SK-N-SH (cell line): ENCODE results near the gene BCO1. TPM values are rescaled to one million over a fixed set of nuclear protein-coding genes. Genes with fewer than 3 reads are reported as not detected.

Experiments used
- CTCF ChIA-PET: fragments of 300-600, 350-600 bp; formaldehyde crosslinking; extraction: SDS; loops from one replicate; lab custom pipeline; 2021; lab: Yijun Ruan, JAX
- POLR2A ChIA-PET: fragments of 350-600 bp; sonication (Branson Sonifier 250); formaldehyde crosslinking; extraction: SDS; loops from one replicate; lab custom pipeline; 2020; ENCODE audit warnings: antibody characterized with exemption, inconsistent platforms; lab: Yijun Ruan, JAX
- DNase-seq: peaks from one replicate; pipeline ENCODE4 v3.0.0; 2012
- H2AFZ ChIP-seq: fragments of 200-600 bp; sonication (generic); 2 replicates; pipeline ENCODE4 v1.8.1; 2016; ENCODE audit warnings: antibody characterized with exemption, mild to moderate bottlenecking, low read depth
- H3F3A ChIP-seq: fragments of 200-600 bp; sonication (generic); replicated peaks from 2 replicates; pipeline ENCODE3; 2016; ENCODE audit warnings: antibody characterized with exemption, mild to moderate bottlenecking; ENCODE audit not compliant: insufficient read depth
- H3K27ac ChIP-seq, 2 experiments: fragments of 200-500 bp in 1 of 2; fragments of 200-600 bp in 1 of 2; sonication (Bioruptor generic) in 1 of 2; sonication (generic), shearing (Covaris generic) in 1 of 2; 2 replicates each; pipeline versions ENCODE4 v1.5.1 to v1.6.1; 2014 to 2016; ENCODE audit warnings: low read depth in 2 of 2, inconsistent platforms in 1 of 2, low read length in 1 of 2, mild to moderate bottlenecking in 1 of 2, mixed read lengths in 1 of 2
- H3K27me3 ChIP-seq: fragments of 200-600 bp; sonication (generic), shearing (Covaris generic); 2 replicates; pipeline ENCODE4 v1.6.1; 2016; ENCODE audit warnings: mixed run types; ENCODE audit not compliant: insufficient read depth
- H3K36me3 ChIP-seq, 2 experiments: fragments of 200-500 bp in 1 of 2; fragments of 200-600 bp in 1 of 2; sonication (Bioruptor generic) in 1 of 2; sonication (generic) in 1 of 2; replicated peaks in 1 of 2; 2 replicates each; pipeline versions ENCODE3 to v1.5.1; 2014 to 2016; ENCODE audit warnings: low read length in 1 of 2, mild to moderate bottlenecking in 1 of 2; ENCODE audit not compliant: insufficient read depth in 2 of 2, control insufficient read depth in 1 of 2
- H3K4me1 ChIP-seq, 2 experiments: fragments of 200-500 bp in 1 of 2; fragments of 200-600 bp in 1 of 2; sonication (Bioruptor generic) in 1 of 2; sonication (generic), shearing (Covaris generic) in 1 of 2; 2 replicates each; pipeline versions ENCODE4 v1.5.1 to v1.6.1; 2014 to 2016; ENCODE audit warnings: low read depth in 1 of 2, low read length in 1 of 2, mixed run types in 1 of 2; ENCODE audit not compliant: insufficient read depth in 2 of 2, control insufficient read depth in 1 of 2
- H3K4me2 ChIP-seq: fragments of 200-600 bp; sonication (generic), shearing (Covaris generic); 2 replicates; pipeline ENCODE4 v1.6.1; 2017; ENCODE audit warnings: mixed run types
- H3K4me3 ChIP-seq, 2 experiments: fragments of 200-500 bp in 1 of 2; fragments of 200-600 bp in 1 of 2; sonication (Bioruptor generic) in 1 of 2; sonication (generic), shearing (Covaris generic) in 1 of 2; 2 replicates each; pipeline versions ENCODE4 v1.5.1 to v1.8.1; 2014 to 2016; ENCODE audit warnings: low read depth in 2 of 2, inconsistent platforms in 1 of 2, low read length in 1 of 2, mild to moderate bottlenecking in 1 of 2, mixed read lengths in 1 of 2, moderate library complexity in 1 of 2
- H3K79me2 ChIP-seq: fragments of 200-600 bp; sonication (generic); 2 replicates; pipeline ENCODE4 v1.8.1; 2017; ENCODE audit warnings: mild to moderate bottlenecking; ENCODE audit not compliant: insufficient read depth
- H3K9ac ChIP-seq: fragments of 200-600 bp; sonication (generic); 2 replicates; pipeline ENCODE4 v1.6.1; 2017; ENCODE audit warnings: mixed run types
- H3K9me2 ChIP-seq: fragments of 200-600 bp; sonication (generic); 2 replicates; pipeline ENCODE4 v1.6.1; 2017; ENCODE audit warnings: mixed run types
- H3K9me3 ChIP-seq: fragments of 200-600 bp; sonication (generic); 2 replicates; pipeline ENCODE4 v1.6.1; 2017; ENCODE audit warnings: mixed run types, mild to moderate bottlenecking, moderate library complexity
- H4K20me1 ChIP-seq: fragments of 200-600 bp; sonication (generic); 2 replicates; pipeline ENCODE4 v1.6.1; 2017; ENCODE audit warnings: mild to moderate bottlenecking, mixed run types; ENCODE audit not compliant: insufficient read depth
- ELF1 ChIP-seq: IDR thresholded peaks from 2 replicates; pipeline ENCODE4 v1.4.0; 2012
- EZH2phosphoT487 ChIP-seq: fragments of 200-600 bp; sonication (generic); IDR thresholded peaks from 2 replicates; pipeline ENCODE4 v1.6.1; 2017; ENCODE audit warnings: low read depth, mixed run types, mild to moderate bottlenecking, antibody characterized with exemption, moderate library complexity, borderline replicate concordance
- FOXM1 ChIP-seq: IDR thresholded peaks from 2 replicates; pipeline ENCODE4 v1.4.0; 2012; ENCODE audit warnings: low read depth, mild to moderate bottlenecking
- GABPA ChIP-seq: IDR thresholded peaks from 2 replicates; pipeline ENCODE4 v1.4.0; 2012; ENCODE audit warnings: low read depth, mild to moderate bottlenecking
- RCOR1 ChIP-seq: fragments of 150-350 bp; IDR thresholded peaks from 2 replicates; pipeline ENCODE4 v1.6.1; 2017; ENCODE audit warnings: antibody characterized with exemption, low read length
- RFX5 ChIP-seq: IDR thresholded peaks from 2 replicates; pipeline ENCODE4 v1.6.1; 2012; ENCODE audit warnings: mild to moderate bottlenecking, improper control_type of control experiment, low read length
- RXRA ChIP-seq: IDR thresholded peaks from 2 replicates; pipeline ENCODE4 v1.4.0; 2012; ENCODE audit warnings: low read depth, mild to moderate bottlenecking, borderline replicate concordance
- SMC3 ChIP-seq: IDR thresholded peaks from 2 replicates; pipeline ENCODE4 v1.6.1; 2012; ENCODE audit warnings: low read depth, low read length, improper control_type of control experiment
- TCF12 ChIP-seq: IDR thresholded peaks from 2 replicates; pipeline ENCODE4 v1.4.0; 2012
- YY1 ChIP-seq: IDR thresholded peaks from 2 replicates; pipeline ENCODE4 v1.4.0; 2012; ENCODE audit warnings: low read depth, mild to moderate bottlenecking
- WGBS: methylation state at CpG from one replicate; pipeline ENCODE4 v1.1.6; 2017; ENCODE audit warnings: low lambda C conversion rate; 5-methylcytosine and 5-hydroxymethylcytosine counted together
- polyA plus RNA-seq, 3 experiments: library from polyadenylated mRNA; depleted of rRNA; stranded (reverse); fragments of >200 nt; gene quantifications; 2 replicates each; pipeline ENCODE4 v1.2.3, GENCODE V29; 2012
- TF ChIP-seq, protein P1 (sequence below): IDR thresholded peaks from 2 replicates; pipeline ENCODE4 v1.4.0; 2012; ENCODE audit warnings: low read depth, borderline replicate concordance
- TF ChIP-seq, protein P2 (sequence below): fragments of 150-350 bp; IDR thresholded peaks from 2 replicates; pipeline ENCODE4 v1.6.1; 2016; ENCODE audit warnings: mild to moderate bottlenecking, low read depth, low read length
- TF ChIP-seq, protein P3 (sequence below): fragments of 200-600 bp; sonication (generic); IDR thresholded peaks from 2 replicates; pipeline ENCODE4 v1.6.1; 2017; ENCODE audit warnings: antibody characterized with exemption, mild to moderate bottlenecking, moderate library complexity
- TF ChIP-seq, protein P4 (sequence below): fragments of 150-350 bp; IDR thresholded peaks from 2 replicates; pipeline ENCODE4 v1.6.1; 2017; ENCODE audit warnings: antibody characterized with exemption, low read length, low read depth, borderline replicate concordance
- TF ChIP-seq, protein P5 (sequence below): IDR thresholded peaks from 2 replicates; pipeline ENCODE4 v1.4.0; 2012; ENCODE audit warnings: low read depth, borderline replicate concordance

BCO1 gene
- polyA plus RNA-seq, 1 of the 3 experiments (the other 2 are of a cell fraction), result 0.02 TPM

DNA sequence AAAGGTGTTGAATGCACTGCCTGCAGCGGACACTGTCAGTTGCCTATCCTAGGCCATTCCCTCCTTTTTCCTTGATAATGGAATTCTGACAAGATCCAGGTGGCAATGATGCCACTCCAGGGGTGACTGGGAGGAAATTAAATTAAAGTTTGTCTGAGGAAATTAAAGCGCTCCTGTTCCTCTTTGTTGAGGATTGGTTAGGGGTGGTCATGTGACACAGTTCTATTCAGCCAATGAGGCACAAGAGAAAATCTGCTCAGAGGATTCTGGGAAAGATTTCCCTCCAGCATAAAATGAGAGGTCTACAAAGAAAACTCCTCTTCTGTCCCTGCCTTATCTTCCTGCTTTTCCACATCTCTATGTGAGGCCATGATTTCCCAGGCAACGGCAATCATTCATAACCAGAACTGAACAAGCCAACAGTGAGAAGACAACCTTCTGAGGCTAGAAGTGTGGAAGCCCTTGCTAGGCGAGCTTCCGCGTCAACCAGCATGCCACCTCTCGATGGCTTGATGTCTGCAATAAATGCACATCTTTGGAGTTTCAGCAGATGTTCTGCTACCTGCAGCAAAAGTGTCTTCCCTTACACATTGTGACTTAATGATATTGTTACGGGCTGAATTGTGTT lies 5.6 kb upstream of the BCO1 start:
- Histone ChIP-seq H3K4me1 (no peaks in the 10 kb centered on the region), H4K20me1 (no peaks in the 10 kb centered on the region), H3K27me3 (peaks cover 12% of the 10 kb centered on the region; the same call in 1 of the 2 replicates), H3F3A (no peaks in the 10 kb centered on the region), H3K27ac (no peak overlapping the region)
- no peak for TF ChIP-seq FOXM1
- TF ChIP-seq GABPA, result no peak
- TF ChIP-seq, protein P1, sequence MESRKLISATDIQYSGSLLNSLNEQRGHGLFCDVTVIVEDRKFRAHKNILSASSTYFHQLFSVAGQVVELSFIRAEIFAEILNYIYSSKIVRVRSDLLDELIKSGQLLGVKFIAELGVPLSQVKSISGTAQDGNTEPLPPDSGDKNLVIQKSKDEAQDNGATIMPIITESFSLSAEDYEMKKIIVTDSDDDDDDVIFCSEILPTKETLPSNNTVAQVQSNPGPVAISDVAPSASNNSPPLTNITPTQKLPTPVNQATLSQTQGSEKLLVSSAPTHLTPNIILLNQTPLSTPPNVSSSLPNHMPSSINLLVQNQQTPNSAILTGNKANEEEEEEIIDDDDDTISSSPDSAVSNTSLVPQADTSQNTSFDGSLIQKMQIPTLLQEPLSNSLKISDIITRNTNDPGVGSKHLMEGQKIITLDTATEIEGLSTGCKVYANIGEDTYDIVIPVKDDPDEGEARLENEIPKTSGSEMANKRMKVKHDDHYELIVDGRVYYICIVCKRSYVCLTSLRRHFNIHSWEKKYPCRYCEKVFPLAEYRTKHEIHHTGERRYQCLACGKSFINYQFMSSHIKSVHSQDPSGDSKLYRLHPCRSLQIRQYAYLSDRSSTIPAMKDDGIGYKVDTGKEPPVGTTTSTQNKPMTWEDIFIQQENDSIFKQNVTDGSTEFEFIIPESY, result no peak
- no peak for TF ChIP-seq TCF12
- TF ChIP-seq, all 33 proteins: peak for 0
- Histone ChIP-seq H3K4me2 (no peak overlapping the region), H3K4me3 (no peak overlapping the region), H3K79me2 (no peaks in the 10 kb centered on the region), H3K9me2 (no peaks in the 10 kb centered on the region), H3K36me3 (no peaks in the 10 kb centered on the region), H3K9ac (no peak overlapping the region), H3K9me3 (no peaks in the 10 kb centered on the region), H2AFZ (no peak overlapping the region)
- ChIA-PET CTCF (no interaction called here), POLR2A (no interaction called here)
- DNase-seq, result no peak
- 87% methylated on average over 8 of the region's 8 CpGs for WGBS

DNA sequence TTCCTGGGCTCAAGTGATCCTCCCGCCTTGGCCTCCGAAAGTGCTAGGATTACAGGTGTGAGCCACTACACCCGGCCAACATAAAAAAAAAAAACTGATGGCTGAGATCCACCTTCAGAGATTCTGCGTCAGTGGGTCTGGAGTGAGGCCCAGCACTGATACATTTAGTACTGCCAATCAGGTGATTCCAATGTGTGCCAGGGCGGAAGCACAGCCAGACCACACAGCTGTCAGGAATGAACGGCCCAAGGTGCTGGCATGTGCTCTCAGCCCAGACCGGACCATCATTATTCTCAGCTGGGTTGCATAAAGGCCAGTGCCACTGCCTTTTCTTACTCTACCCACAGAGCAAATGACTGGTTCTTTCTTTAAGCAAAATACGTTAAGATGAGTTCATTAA lies 1.2 kb upstream of the BCO1 start:
- Histone ChIP-seq H3F3A (no peaks in the 10 kb centered on the region), H3K9me3 (no peaks in the 10 kb centered on the region), H3K27ac (no peak overlapping the region), H3K9me2 (no peaks in the 10 kb centered on the region), H3K79me2 (no peaks in the 10 kb centered on the region), H3K4me2 (no peak overlapping the region), H4K20me1 (no peaks in the 10 kb centered on the region), H3K9ac (no peak overlapping the region), H2AFZ (no peak overlapping the region), H3K27me3 (no peaks in the 10 kb centered on the region; the same call in 1 of the 2 replicates), H3K4me3 (no peak overlapping the region), H3K36me3 (no peaks in the 10 kb centered on the region), H3K4me1 (no peaks in the 10 kb centered on the region)
- ChIA-PET CTCF (no interaction called here), POLR2A (no interaction called here)
- no peak for DNase-seq
- no peak for TF ChIP-seq YY1
- TF ChIP-seq ELF1, result no peak
- 89% methylated on average over 8 of the region's 8 CpGs for WGBS

DNA sequence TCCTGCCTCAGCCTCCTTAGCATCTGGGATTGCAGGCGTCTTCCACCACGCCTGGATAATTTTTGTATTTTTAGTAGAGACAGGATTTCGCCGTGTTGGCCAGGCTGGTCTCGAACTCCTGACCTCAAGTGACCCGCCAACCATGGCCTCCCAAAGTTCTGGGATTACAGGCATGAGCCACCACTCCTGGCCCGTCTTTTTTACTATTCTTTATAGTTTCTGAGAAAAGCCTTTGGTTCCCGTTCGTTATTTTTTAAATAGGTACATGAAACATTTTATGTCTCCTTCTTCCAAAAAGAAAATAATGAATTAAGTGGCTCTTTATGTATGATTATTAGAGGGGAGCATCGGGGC lies 570 bp upstream of the BCO1 start:
- H3K79me2 ChIP-seq, result no peaks in the 10 kb centered on the region
- H3K27me3 ChIP-seq, result no peaks in the 10 kb centered on the region
- H4K20me1 ChIP-seq, result no peaks in the 10 kb centered on the region
- peak overlapping the region; percentile 68; the same call in 1 of the 2 replicates for H3K4me2 ChIP-seq
- ChIA-PET POLR2A (no interaction called here), CTCF (no interaction called here)
- H3K4me3 ChIP-seq, result no peak overlapping the region
- no peaks in the 10 kb centered on the region for H3F3A ChIP-seq
- H3K9me2 ChIP-seq, result no peaks in the 10 kb centered on the region
- no peaks in the 10 kb centered on the region for H3K9me3 ChIP-seq
- no peak overlapping the region for H3K9ac ChIP-seq
- H3K36me3 ChIP-seq, result no peaks in the 10 kb centered on the region
- H3K4me1 ChIP-seq, result no peaks in the 10 kb centered on the region
- 83% methylated on average over 10 of the region's 10 CpGs for WGBS
- no peak overlapping the region for H2AFZ ChIP-seq
- H3K27ac ChIP-seq, result no peak overlapping the region
- DNase-seq, result no peak
- TF ChIP-seq, protein P2, sequence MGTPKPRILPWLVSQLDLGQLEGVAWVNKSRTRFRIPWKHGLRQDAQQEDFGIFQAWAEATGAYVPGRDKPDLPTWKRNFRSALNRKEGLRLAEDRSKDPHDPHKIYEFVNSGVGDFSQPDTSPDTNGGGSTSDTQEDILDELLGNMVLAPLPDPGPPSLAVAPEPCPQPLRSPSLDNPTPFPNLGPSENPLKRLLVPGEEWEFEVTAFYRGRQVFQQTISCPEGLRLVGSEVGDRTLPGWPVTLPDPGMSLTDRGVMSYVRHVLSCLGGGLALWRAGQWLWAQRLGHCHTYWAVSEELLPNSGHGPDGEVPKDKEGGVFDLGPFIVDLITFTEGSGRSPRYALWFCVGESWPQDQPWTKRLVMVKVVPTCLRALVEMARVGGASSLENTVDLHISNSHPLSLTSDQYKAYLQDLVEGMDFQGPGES, result no peak
- TF ChIP-seq RFX5 (no peak), FOXM1 (no peak), SMC3 (no peak), RCOR1 (no peak), YY1 (no peak), TCF12 (no peak), EZH2phosphoT487 (no peak), RXRA (no peak)
- TF ChIP-seq, protein P3, sequence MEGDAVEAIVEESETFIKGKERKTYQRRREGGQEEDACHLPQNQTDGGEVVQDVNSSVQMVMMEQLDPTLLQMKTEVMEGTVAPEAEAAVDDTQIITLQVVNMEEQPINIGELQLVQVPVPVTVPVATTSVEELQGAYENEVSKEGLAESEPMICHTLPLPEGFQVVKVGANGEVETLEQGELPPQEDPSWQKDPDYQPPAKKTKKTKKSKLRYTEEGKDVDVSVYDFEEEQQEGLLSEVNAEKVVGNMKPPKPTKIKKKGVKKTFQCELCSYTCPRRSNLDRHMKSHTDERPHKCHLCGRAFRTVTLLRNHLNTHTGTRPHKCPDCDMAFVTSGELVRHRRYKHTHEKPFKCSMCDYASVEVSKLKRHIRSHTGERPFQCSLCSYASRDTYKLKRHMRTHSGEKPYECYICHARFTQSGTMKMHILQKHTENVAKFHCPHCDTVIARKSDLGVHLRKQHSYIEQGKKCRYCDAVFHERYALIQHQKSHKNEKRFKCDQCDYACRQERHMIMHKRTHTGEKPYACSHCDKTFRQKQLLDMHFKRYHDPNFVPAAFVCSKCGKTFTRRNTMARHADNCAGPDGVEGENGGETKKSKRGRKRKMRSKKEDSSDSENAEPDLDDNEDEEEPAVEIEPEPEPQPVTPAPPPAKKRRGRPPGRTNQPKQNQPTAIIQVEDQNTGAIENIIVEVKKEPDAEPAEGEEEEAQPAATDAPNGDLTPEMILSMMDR, result no peak
- TF ChIP-seq, protein P4, sequence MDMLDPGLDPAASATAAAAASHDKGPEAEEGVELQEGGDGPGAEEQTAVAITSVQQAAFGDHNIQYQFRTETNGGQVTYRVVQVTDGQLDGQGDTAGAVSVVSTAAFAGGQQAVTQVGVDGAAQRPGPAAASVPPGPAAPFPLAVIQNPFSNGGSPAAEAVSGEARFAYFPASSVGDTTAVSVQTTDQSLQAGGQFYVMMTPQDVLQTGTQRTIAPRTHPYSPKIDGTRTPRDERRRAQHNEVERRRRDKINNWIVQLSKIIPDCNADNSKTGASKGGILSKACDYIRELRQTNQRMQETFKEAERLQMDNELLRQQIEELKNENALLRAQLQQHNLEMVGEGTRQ, result no peak
- TF ChIP-seq, protein P5, sequence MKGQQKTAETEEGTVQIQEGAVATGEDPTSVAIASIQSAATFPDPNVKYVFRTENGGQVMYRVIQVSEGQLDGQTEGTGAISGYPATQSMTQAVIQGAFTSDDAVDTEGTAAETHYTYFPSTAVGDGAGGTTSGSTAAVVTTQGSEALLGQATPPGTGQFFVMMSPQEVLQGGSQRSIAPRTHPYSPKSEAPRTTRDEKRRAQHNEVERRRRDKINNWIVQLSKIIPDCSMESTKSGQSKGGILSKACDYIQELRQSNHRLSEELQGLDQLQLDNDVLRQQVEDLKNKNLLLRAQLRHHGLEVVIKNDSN, result no peak
